Kidney (tissue), 22 donors: ENCODE results near the gene DOK6. TPM values are rescaled to one million over a fixed set of nuclear protein-coding genes. Genes with fewer than 3 reads are reported as not detected.
A peak's percentile ranks its signal among the peaks of the same experiment; 100 is the strongest.

Source experiments
- DNase-seq, 5 donors: peaks; one replicate each; pipeline ENCODE4 v3.0.0-alpha.2; 2013 to 2020
- FAIRE-seq: peaks from 2 replicates; lab custom pipeline; 2012; peaks lifted over from hg19 to GRCh38; lab: Jason Lieb, UNC
- H3K27ac ChIP-seq, 2 donors: one replicate each; pipeline ENCODE4 v1.7.0; 2013; ENCODE audit warnings: low read depth in 2 of 2, low read length in 2 of 2, inconsistent platforms in 1 of 2
- H3K27me3 ChIP-seq: one replicate; pipeline ENCODE4 v1.7.1; 2013; ENCODE audit warnings: low read length, inconsistent platforms; ENCODE audit not compliant: control insufficient read depth, insufficient read depth
- H3K36me3 ChIP-seq, 3 donors: one replicate each; pipeline versions ENCODE4 v1.7.0 to v1.7.1; 2013; ENCODE audit warnings: low read length in 3 of 3, control low read depth in 1 of 3, inconsistent platforms in 1 of 3; ENCODE audit not compliant: insufficient read depth in 3 of 3, control insufficient read depth in 2 of 3
- H3K4me1 ChIP-seq, 3 donors: one replicate each; pipeline versions ENCODE4 v1.7.0 to v1.7.1; 2013; ENCODE audit warnings: low read length in 3 of 3, inconsistent platforms in 1 of 3, low read depth in 1 of 3; ENCODE audit not compliant: control insufficient read depth in 2 of 3, insufficient read depth in 2 of 3
- H3K4me3 ChIP-seq, 3 donors: one replicate each; pipeline versions ENCODE4 v1.7.0 to v1.8.1; 2013; ENCODE audit warnings: low read length in 3 of 3, control low read depth in 1 of 3, inconsistent platforms in 1 of 3
- H3K9ac ChIP-seq, 3 donors: one replicate each; pipeline versions ENCODE4 v1.7.0 to v1.7.1; 2013; ENCODE audit warnings: low read length in 3 of 3, control low read depth in 1 of 3, inconsistent platforms in 1 of 3
- H3K9me3 ChIP-seq, 3 donors: one replicate each; pipeline versions ENCODE4 v1.7.0 to v1.7.1; 2013; ENCODE audit warnings: low read length in 3 of 3, control low read depth in 1 of 3, inconsistent platforms in 1 of 3; ENCODE audit not compliant: control insufficient read depth in 2 of 3, insufficient read depth in 1 of 3
- CTCF ChIP-seq: IDR thresholded peaks from 3 replicates; pipeline ENCODE4 v1.5.1; 2012; ENCODE audit warnings: mild to moderate bottlenecking, moderate library complexity, borderline replicate concordance; ENCODE audit not compliant: insufficient read depth; ENCODE audit errors: extremely low read depth
- intact Hi-C: fragments of 100-400 bp; cut with DNase I; formaldehyde crosslinking; loops from one replicate; pipeline ENCODE4 v1.11.1; 2022
- long read RNA-seq, 10 donors: library from polyadenylated mRNA in 1 of 10; unstranded in 1 of 10; transcript quantifications; one replicate each; pipeline ENCODE4 v2.0.0 and lab custom pipeline, GENCODE V29; 2021 to 2026
- polyA plus RNA-seq: library from polyadenylated mRNA; stranded (reverse); fragments of 350-450 nt; fragmentation: Illumina TruSeq; extraction: RNeasy Lipid Tissue Mini Kit (QIAGEN cat#74804); gene quantifications from one replicate; pipeline ENCODE4 v1.2.3, GENCODE V29; 2014; ENCODE audit warnings: low read depth, low replicate concordance; ENCODE audit not compliant: insufficient read depth
- total RNA-seq: library from RNA; stranded (reverse); fragmentation: NEBNext Ultra II Directional; extraction: Animal tissue kit (Norgen Biotek cat#: 25700); gene quantifications from one replicate; pipeline ENCODE4 v1.2.1, GENCODE V29; 2021
- donor health status: control.
- donor health status: control.
- donor health status: control.
- donor health status: control.
- donor health status: control.
- donor health status: DM: yes; HTN: yes; CAD: no.
- donor health status: Normal renal cell carcinoma (clear cell type).

The DOK6 gene
- 3.8 TPM for total RNA-seq
- 4.6 TPM for polyA plus RNA-seq
- long read RNA-seq, donor 1, full-length matches to known transcripts, result 2 of 2 reads
- long read RNA-seq, donor 1, partial matches to known transcripts, result 0 of 2 reads
- long read RNA-seq, donor 1, other reads (novel, unspliced or antisense), result 0 of 2 reads
- long read RNA-seq, donor 2, full-length matches to known transcripts, result 6 of 6 reads
- long read RNA-seq, donor 2, partial matches to known transcripts, result 0 of 6 reads
- long read RNA-seq, donor 2, other reads (novel, unspliced or antisense), result 0 of 6 reads
- long read RNA-seq, donor 3, full-length matches to known transcripts, result 2 of 2 reads
- long read RNA-seq, donor 3, partial matches to known transcripts, result 0 of 2 reads
- long read RNA-seq, donor 3, other reads (novel, unspliced or antisense), result 0 of 2 reads
- long read RNA-seq, donor 4, full-length matches to known transcripts, result 2 of 2 reads
- long read RNA-seq, donor 4, partial matches to known transcripts, result 0 of 2 reads
- long read RNA-seq, donor 4, other reads (novel, unspliced or antisense), result 0 of 2 reads
- long read RNA-seq, donor 5, result 0 reads
- long read RNA-seq, donor 6, result 0 reads
- long read RNA-seq, donor 7, full-length matches to known transcripts, result 3 of 4 reads
- long read RNA-seq, donor 7, partial matches to known transcripts, result 0 of 4 reads
- long read RNA-seq, donor 7, other reads (novel, unspliced or antisense), result 1 of 4 reads
- long read RNA-seq, donor 8, full-length matches to known transcripts, result 1 of 1 reads
- long read RNA-seq, donor 8, partial matches to known transcripts, result 0 of 1 reads
- long read RNA-seq, donor 8, other reads (novel, unspliced or antisense), result 0 of 1 reads
- long read RNA-seq, donor 9, full-length matches to known transcripts, result 3 of 3 reads
- long read RNA-seq, donor 9, partial matches to known transcripts, result 0 of 3 reads
- long read RNA-seq, donor 9, other reads (novel, unspliced or antisense), result 0 of 3 reads
- long read RNA-seq, donor 10, full-length matches to known transcripts, result 4 of 4 reads
- long read RNA-seq, donor 10, partial matches to known transcripts, result 0 of 4 reads
- long read RNA-seq, donor 10, other reads (novel, unspliced or antisense), result 0 of 4 reads

GRCh38 chr18:69400253-69400975 lies at the start of gene DOK6:
Gene DOK6 (plus strand): TSS chr18:69400888.
- DNase-seq (peak; percentile 80 to 93 (median 90)), FAIRE-seq (no peak)
- TF ChIP-seq CTCF, result no peak
- H3K9ac ChIP-seq, result peak within 1 kb of the TSS; percentile 30 to 71 (median 58)
- peak within 1 kb of the TSS; percentile 56 to 57 for H3K27ac ChIP-seq
- no peaks in the 10 kb centered on the region for H3K36me3 ChIP-seq
- intact Hi-C loops, result no loop called here
- H3K4me3 ChIP-seq, result peak within 1 kb of the TSS; percentile 75 to 88 (median 87)
- no peaks in the 10 kb centered on the region for H3K27me3 ChIP-seq
- H3K4me1 ChIP-seq, result peaks cover 0 to 5% (median 0%) of the 10 kb centered on the region in 3 donors
- no peaks in the 10 kb centered on the region for H3K9me3 ChIP-seq

- intact Hi-C loops, result no loop called here
Measured at GRCh38 chr18:69353023-69353422, 47.7 kb upstream of the DOK6 start.

More at GRCh38 chr18:69353023-69353422, 47.7 kb upstream of the DOK6 start:
- Histone ChIP-seq H3K27ac (no peak overlapping the region), H3K4me1 (no peaks in the 10 kb centered on the region), H3K27me3 (no peaks in the 10 kb centered on the region), H3K4me3 (no peak overlapping the region), H3K9me3 (no peaks in the 10 kb centered on the region), H3K36me3 (no peaks in the 10 kb centered on the region), H3K9ac (no peak overlapping the region)
- TF ChIP-seq CTCF, result no peak
- no peak for FAIRE-seq
- no peak for DNase-seq
